Measurements from ENCODE around the gene ENDOU.

The ENDOU gene

GRCh38 chr12:47757364-47757839, 32.1 kb upstream of the ENDOU start:
- no peak for DNase-seq (ENCODE audit: low spot score)

GRCh38 chr12:47755655-47756562, 30.6 kb upstream of the ENDOU start:
- DNase-seq (ENCODE audit: low spot score): no peak

GRCh38 chr12:47754881-47755280, 29.6 kb upstream of the ENDOU start:
- DNase-seq (ENCODE audit: low spot score): no peak

DNA sequence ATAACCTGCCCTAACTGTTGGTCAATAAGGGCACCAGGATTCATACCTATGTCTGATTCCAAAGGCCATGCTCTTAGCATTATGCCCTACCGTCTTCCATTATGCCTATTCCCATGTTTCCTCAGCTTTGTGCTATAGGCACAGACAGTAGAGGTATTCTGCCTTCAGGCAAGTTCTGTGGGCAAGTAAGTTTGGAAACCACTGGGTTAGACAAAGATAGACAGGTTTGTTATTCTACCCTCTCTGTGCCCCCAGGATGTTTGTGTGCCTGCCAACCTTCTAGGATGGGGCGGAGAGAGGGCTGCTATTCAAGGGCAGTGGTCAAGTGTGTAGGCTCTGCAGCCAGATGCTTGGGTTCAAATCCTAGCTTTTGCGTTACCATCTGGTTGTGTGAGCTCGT, 28.8 kb upstream of the ENDOU start:
- DNase-seq (ENCODE audit: low spot score): no peak

DNA sequence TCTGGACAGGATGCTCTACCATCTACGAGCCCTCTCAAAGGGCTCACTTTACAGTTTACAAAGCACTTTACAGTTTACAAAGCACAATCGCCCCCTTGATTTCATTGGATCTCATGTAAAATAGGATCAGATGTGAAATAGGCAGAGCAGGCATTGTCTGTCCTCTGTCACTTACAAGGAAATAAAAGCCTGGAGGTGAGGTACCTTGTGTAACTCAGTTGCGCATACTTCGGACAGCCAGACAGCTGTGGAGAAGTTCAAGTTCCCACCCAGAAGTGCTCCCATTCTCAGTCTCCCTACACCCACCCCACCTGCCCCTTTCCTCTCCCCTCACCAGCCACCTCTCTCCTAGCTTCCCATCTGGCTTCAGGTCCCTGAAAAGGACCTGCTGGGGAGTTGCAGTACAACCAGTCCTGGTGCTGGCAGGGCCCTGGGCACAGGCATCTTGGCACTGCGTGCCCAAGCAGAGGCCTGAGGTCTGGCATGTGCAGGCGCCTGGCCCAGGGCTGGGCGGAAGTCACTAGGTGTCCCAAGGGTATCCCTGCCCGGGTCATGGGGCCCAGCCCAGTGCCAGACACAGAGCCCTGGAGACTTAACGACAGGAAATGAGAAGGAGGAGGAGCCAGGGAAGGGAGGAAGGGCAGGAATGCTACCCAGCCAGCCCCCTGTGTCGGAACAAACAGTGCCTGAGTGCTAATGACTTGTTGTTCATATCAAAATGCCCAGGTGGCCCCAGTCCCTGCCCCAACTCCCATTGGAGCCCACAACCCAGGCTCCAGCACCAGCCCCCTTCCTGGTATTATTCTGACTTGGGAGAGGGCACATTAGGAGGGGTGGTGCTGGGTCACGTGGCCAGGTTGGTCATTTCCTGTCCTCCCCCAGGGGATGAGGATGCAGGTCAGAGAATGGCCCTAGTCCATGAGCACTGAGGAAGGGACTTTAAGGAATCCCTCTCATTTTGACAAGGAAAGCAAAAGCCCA, 28.0 kb upstream of the ENDOU start:
- DNase-seq (ENCODE audit: low spot score): no peak

DNA sequence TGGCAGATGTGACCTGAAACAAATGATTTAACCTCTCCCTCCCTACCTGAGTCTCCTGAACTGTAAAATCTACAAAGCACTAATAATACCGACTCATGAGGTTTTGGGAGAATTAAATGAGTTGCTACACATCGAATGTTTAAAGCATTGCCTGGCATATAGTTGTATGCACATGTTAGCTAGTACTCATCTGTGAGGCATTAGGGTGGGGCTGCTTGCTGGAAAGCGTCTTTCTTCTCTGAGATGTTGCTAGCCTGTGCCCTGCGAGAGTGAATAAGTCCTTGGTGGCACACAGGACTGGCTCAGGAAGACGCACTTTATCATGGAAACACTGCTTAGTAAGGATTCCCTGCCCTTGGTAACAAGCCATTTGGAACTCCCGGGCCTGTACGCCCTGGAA, 27.3 kb upstream of the ENDOU start:
- DNase-seq (ENCODE audit: low spot score): no peak

DNA sequence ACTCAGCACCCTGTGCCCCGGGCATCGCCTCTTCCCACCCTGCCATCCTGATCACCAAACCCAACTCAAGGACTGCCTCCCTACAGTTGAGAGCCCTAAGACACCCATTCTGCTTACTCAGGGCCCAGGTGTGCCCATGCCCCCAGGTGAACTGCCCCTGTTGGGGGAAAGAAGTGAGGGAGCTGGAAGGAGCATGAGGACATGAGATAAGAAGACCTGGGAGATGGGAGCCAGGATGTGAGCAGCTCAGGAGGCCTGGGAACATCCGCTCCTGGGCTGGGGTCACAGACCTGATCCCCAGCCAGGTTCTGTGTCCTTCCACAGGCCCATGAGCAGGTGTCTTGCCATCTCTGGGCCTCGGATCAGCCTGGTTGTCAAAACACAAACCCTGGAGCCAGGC, 26.8 kb upstream of the ENDOU start:
- no peak for DNase-seq (ENCODE audit: low spot score)

DNA sequence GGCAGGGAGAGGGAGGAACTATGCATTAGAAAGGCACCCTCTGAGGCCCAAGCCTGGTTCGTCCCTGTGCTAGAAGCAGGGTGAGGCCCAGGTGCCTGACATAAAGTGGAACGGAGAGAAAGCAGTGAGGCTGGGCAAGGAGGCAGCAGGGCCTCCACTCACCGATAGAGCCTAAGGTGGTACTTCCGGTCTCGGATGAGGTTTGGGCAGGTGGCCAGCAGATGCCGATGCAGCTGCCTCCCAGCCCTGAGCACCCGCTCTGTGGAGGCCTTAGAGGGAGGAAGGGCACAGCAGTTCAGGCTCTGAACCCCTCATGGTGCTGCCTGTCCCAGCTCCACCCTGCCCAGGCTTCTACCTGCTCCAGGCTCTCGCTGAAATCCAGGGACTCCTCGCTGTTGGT, 26.3 kb upstream of the ENDOU start:
- DNase-seq (ENCODE audit: low spot score): no peak

GRCh38 chr12:47750916-47751470, 25.7 kb upstream of the ENDOU start:
- no peak for DNase-seq (ENCODE audit: low spot score)

DNA sequence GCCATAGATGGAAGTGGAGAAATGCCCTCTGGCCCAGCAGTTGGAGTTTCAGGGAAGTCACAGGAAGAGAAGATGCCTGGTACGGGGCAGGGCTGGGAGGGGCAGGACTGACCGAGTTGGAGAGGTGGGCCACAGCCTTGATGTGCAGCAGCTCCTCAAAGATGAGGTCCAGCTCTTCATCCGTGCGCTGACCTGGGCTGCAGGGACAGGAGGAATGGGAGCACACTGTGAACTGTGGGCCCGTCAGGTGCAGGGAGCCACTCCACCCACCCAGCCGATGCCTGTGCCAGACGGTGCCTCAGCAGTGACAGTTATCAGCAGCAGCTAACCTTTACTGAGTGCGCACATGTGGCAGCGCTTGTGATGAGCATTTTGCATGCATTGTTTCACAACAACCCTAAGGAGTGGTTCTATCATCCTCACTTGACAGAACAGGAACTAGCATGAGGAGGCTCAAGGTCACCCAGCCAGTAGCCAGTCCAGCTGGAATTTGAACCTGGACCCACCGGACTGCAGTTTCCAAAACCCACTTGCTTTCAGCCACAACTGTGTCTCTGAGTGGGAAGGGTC, 25.0 kb upstream of the ENDOU start:
- no peak for DNase-seq (ENCODE audit: low spot score)

DNA sequence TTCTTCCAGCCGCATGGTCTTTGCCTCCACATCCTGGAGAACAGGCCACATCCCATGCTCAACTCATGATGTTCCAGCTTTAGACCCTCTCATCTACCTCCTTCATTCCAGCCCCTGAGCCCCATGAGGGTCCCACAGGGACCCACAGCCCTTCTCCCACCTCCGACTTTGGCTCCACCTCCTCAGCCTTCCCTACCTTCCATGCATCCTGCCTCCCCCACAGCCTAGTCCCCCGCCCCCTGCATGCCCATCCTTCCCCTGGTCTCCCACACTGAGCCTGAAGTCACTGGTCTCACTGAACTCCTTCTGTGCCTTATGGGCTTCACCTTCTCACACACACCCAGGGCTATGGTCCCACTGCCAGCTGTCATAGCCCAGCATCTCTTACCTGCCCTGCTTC, 23.6 kb upstream of the ENDOU start:
- DNase-seq (ENCODE audit: low spot score): no peak

DNA sequence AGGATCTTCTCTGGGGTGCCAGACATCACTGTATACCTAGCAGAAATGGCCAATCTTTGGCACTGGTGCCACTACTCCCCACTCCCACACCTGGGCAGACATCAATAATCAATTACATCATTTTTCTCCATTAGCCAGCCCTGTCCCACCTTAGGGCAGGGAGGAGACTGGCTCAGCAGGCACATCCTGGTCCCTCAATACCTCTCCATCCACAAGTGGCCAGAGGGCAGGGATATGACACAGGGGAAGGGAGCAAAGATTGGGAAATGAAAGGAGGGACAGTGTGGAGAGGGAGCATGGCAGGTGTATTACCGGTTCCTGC, 23.2 kb upstream of the ENDOU start:
- no peak for DNase-seq (ENCODE audit: low spot score)

DNA sequence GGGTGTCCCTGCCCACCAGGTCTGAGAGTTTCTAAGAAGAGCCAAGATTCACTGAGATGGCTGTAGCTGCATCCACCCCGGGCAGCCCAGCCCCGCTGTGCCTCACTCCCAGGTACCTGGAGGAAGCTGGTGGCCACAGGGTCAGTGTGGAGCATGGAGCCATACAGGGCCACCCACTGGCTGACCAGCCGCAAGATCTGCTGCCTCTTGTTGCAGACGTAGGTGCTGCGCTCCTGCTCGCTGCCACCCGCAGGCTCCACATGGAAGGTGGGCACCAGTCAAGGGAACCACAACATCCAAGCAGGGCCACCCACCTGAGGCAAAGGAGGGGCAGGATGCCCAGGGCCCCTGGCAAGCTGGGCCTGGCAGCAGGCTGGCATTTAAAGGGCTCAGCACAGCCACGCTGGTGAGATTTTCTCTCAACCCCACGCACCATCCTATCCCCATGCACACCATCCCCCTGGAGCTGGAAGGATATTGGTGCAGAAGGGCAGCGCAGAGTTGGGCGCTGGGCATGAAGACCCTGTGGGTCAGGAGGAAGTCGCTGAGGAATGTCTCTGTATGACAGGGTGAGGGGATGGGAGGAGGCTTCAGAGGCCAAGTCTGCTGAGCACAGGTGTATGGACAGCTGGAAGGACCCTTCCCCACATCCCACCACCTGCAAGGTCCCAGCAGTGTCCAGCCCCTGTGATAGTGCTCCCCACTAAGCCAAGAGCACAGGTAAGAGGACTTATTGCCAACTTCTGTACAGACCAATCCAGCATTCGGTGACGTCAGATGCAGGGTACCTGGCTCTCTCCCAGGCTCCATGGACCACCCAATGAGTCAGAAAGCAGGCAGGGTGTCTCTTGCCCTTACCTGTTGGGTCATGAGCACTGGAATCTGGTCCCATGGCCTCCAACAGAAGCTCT, 22.6 kb upstream of the ENDOU start:
- DNase-seq (ENCODE audit: low spot score): no peak

- DNase-seq (ENCODE audit: low spot score): no peak
Measured at GRCh38 chr12:47747126-47747525, 21.8 kb upstream of the ENDOU start.

GRCh38 chr12:47746523-47746922, 21.2 kb upstream of the ENDOU start:
- DNase-seq (ENCODE audit: low spot score): no peak

GRCh38 chr12:47746073-47746472, 20.8 kb upstream of the ENDOU start:
- DNase-seq (ENCODE audit: low spot score): no peak

DNA sequence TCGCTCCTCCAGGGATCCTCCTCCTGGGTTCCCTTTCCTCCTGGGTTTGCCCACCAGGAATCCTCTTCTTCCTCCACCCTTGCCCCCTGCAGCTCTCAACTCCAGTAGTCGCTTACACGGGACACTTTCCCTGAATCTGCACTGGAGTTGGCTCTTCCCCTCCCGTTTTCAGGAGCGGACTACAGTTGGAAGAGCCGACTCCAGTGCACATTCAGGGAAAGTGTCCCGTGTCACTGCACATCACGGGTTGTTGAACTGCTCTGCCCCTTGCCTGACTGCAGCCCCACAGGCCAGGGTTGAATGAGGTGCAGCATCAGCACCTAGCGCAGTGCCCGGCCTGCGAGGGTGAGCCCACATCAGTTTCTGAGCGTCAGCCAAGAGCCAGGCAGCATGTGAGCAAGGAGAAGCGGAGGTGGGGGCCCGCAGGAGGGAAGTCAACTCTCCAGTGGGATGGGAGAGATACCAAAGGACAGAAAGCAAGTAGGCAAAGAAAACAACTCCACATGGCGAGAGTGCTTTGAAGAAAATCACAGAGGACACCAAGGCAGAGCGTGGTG, 20.3 kb upstream of the ENDOU start:
- no peak for DNase-seq (ENCODE audit: low spot score)

GRCh38 chr12:47744778-47745436, 19.6 kb upstream of the ENDOU start:
- DNase-seq (ENCODE audit: low spot score): no peak

DNA sequence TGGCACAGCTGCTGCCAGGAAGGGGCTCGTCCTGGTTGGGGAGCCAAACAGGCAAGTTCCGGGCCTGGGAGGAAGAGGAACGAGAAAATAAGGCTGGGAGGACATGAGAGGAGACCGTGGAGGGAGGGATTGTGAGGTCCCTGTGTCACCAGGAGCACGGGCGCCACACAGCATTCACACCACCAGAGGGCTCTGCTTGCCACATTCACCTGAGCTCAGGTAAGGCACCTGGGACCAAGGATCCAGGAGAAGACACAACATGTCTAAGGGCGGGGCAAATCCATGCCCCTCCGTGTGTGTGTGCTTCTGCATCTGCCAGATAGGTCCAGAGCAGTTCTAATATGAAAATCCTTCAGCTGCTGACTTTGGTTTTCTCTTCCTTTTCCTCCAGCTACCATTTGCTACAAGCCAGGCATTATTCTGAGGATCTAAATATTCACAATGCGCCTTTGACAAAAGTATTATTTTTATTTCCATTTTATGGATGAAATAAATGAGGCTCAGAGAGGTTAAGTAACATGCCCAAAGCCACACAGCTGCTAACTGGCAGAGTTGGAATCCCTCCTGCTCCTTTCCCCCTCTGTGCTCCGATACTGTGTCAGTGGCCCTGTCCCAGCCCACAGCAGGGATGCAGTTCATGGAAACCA, 18.8 kb upstream of the ENDOU start:
- peak; percentile 58 for DNase-seq (ENCODE audit: low spot score)
